Stimulated activated effector memory CD8-positive, alpha-beta T cell treated with anti-CD3 and anti-CD28 coated beads, Interleukin-12 subunit alpha, Interleukin-12 subunit beta, amount 100 ng/mL, for 72 hours (primary cell): ENCODE results near the gene DOC2A.
"Not testable (repeated sequence)": the region's sequence is repeated elsewhere in the genome, so short reads cannot be mapped to it uniquely, and the experiment has no call there.

Source experiments
- ATAC-seq: fragments of 150-1000 bp; cut with Tn5 transposase; 2 replicates; pipeline ENCODE4 v1.10.0; 2021
- DNase-seq, 2 donors: peaks; one replicate each; pipeline ENCODE4 v3.0.0; 2021 to 2022; ENCODE audit warnings: low spot score in 2 of 2
- H3K27ac Mint-ChIP-seq: one replicate; pipeline ENCODE4 v1.8.0; 2022; ENCODE audit warnings: mild to moderate bottlenecking, mixed read lengths
- H3K36me3 Mint-ChIP-seq: one replicate; pipeline ENCODE4 v1.8.0; 2022; ENCODE audit warnings: mild to moderate bottlenecking, mixed read lengths
- H3K4me1 Mint-ChIP-seq: one replicate; pipeline ENCODE4 v1.8.0; 2022; ENCODE audit warnings: mixed read lengths
- H3K4me3 Mint-ChIP-seq: one replicate; pipeline ENCODE4 v1.8.0; 2022; ENCODE audit warnings: mild to moderate bottlenecking, mixed read lengths
- H3K9me3 Mint-ChIP-seq: one replicate; pipeline ENCODE4 v1.8.0; 2022; ENCODE audit warnings: mixed read lengths

The DOC2A gene

GRCh38 chr16:29961127-29961478 is 49.7 kb downstream of the DOC2A start:
- ATAC-seq (no peak), DNase-seq (no peak)
- peaks cover 18% of the 10 kb centered on the region for H3K4me1 Mint-ChIP-seq
- peak overlapping the region; percentile 84 for H3K4me3 Mint-ChIP-seq
- H3K36me3 Mint-ChIP-seq = no peaks in the 10 kb centered on the region
- H3K9me3 Mint-ChIP-seq = no peaks in the 10 kb centered on the region
- H3K27ac Mint-ChIP-seq = peak overlapping the region; percentile 89

GRCh38 chr16:29959821-29960220 is 51.0 kb downstream of the DOC2A start:
- peaks cover 18% of the 10 kb centered on the region for H3K4me1 Mint-ChIP-seq
- not testable (repeated sequence) for H3K4me3 Mint-ChIP-seq, H3K27ac Mint-ChIP-seq, H3K9me3 Mint-ChIP-seq, H3K36me3 Mint-ChIP-seq, DNase-seq, ATAC-seq

- no peaks in the 10 kb centered on the region for H3K36me3 Mint-ChIP-seq
- H3K4me1 Mint-ChIP-seq = peaks cover 18% of the 10 kb centered on the region
- no peak overlapping the region for H3K27ac Mint-ChIP-seq
- ATAC-seq = no peak
- no peak for DNase-seq
- H3K4me3 Mint-ChIP-seq = no peak overlapping the region
- no peaks in the 10 kb centered on the region for H3K9me3 Mint-ChIP-seq
These were observed 51.5 kb downstream of the DOC2A start for GRCh38 chr16:29959293-29959692.

- Mint-ChIP-seq H3K4me1 (peaks cover 18% of the 10 kb centered on the region), H3K36me3 (no peaks in the 10 kb centered on the region), H3K4me3 (no peak overlapping the region), H3K27ac (no peak overlapping the region), H3K9me3 (no peaks in the 10 kb centered on the region)
- DNase-seq (no peak), ATAC-seq (no peak)
These were observed 52.1 kb downstream of the DOC2A start for GRCh38 chr16:29958756-29959155.
